ENCODE data around the gene COL19A1. TPM values are rescaled to one million over a fixed set of nuclear protein-coding genes. Genes with fewer than 3 reads are reported as not detected.

Gene COL19A1
- total RNA-seq, 2 experiments from 2014 or later = not detected

DNA sequence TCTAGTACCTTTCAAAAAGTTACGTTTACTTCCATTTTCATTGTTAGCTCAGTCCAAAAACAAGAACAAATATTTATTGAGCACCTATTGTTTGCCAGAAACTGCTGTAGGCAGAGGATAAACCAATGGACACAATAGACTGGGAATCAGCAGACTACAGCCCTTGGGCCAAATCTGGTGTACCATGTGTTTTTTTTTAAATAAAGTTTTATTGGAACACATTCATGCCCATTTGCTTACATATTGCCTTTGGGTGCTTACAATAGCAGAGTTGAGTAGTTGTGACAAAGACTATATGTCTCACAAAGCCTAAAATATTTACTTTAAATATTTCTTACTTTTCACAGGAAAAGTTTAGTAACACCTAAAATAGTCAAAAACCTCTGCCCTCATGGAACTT, 220.4 kb downstream of the COL19A1 start:
- ChIA-PET CTCF (no interaction called here), POLR2A (no interaction called here)
- DNase-seq (no peak), ATAC-seq (no peak)
- peaks cover 4% of the 10 kb centered on the region for H3K27me3 Mint-ChIP-seq (ENCODE audit: low read depth)
- no peaks in the 10 kb centered on the region for H3K4me1 Mint-ChIP-seq (ENCODE audit: low read depth)
- H3K27ac Mint-ChIP-seq = no peak overlapping the region
- H3K36me3 Mint-ChIP-seq (ENCODE audit: low read depth) = no peaks in the 10 kb centered on the region
- no peak overlapping the region for H3K4me3 Mint-ChIP-seq
- no peaks in the 10 kb centered on the region for H3K9me3 Mint-ChIP-seq (ENCODE audit: insufficient read depth)

DNA sequence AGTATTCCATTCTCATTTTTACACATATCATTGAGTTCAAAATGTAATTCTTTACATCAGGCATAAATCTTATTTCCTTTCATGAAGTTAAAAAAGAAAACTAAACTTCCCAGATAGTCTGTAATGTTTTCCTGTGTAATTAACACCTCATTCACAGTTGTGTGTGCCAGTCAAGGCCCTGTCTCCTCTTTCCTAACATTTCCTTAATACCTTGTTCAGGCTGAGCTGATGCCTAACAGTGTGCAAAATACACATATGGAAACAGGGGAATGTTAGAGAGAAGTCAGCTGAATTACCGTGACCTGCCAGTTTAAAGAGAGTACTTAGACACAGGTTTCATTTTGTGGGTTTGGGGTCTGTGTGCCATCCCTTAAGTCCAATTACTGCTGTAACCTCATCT, 227.8 kb downstream of the COL19A1 start:
- Mint-ChIP-seq H3K4me3 (no peak overlapping the region), H3K27me3 (ENCODE audit: low read depth) (no peaks in the 10 kb centered on the region), H3K27ac (no peak overlapping the region), H3K9me3 (ENCODE audit: insufficient read depth) (no peaks in the 10 kb centered on the region), H3K36me3 (ENCODE audit: low read depth) (no peaks in the 10 kb centered on the region), H3K4me1 (ENCODE audit: low read depth) (no peaks in the 10 kb centered on the region)
- ChIA-PET CTCF (interaction anchor here (1.4 kb wide), 1 partner anchor 10 kb away, joined by 3 read pairs; no protein-coding TSS in a partner anchor), POLR2A (no interaction called here)
- DNase-seq (no peak), ATAC-seq (no peak)

GRCh38 chr6:70099732-70100131, 233.4 kb downstream of the COL19A1 start:
- H3K36me3 Mint-ChIP-seq (ENCODE audit: low read depth) = no peaks in the 10 kb centered on the region
- no peaks in the 10 kb centered on the region for H3K9me3 Mint-ChIP-seq (ENCODE audit: insufficient read depth)
- no peaks in the 10 kb centered on the region for H3K4me1 Mint-ChIP-seq (ENCODE audit: low read depth)
- ATAC-seq (no peak), DNase-seq (no peak)
- no peak overlapping the region for H3K27ac Mint-ChIP-seq
- POLR2A ChIA-PET = no interaction called here
- no peaks in the 10 kb centered on the region for H3K27me3 Mint-ChIP-seq (ENCODE audit: low read depth)
- CTCF ChIA-PET = no interaction called here
- H3K4me3 Mint-ChIP-seq = no peak overlapping the region

DNA sequence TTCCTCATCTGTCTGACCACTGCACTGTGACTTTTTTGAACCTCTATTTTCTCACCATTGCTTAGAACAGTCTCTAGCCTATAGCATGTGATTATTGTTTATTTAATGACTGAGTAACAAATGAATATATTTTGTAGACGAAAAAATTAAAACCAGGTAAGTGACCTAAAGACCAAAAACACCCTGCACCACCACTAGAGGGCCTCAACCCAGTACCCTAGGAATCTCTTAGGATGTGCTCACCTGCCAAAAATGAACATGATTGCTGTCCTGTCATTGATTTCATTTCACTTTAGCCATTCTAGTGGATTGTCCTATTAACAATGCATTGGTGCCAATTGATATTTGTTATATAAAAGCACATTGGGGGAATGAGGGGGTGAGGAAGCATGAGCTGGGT, 237.4 kb downstream of the COL19A1 start:
- Mint-ChIP-seq H3K4me3 (no peak overlapping the region), H3K4me1 (ENCODE audit: low read depth) (no peaks in the 10 kb centered on the region), H3K27ac (no peak overlapping the region), H3K9me3 (ENCODE audit: insufficient read depth) (no peaks in the 10 kb centered on the region), H3K27me3 (ENCODE audit: low read depth) (peaks cover 2% of the 10 kb centered on the region), H3K36me3 (ENCODE audit: low read depth) (no peaks in the 10 kb centered on the region)
- POLR2A ChIA-PET = no interaction called here
- ATAC-seq = no peak
- DNase-seq = no peak
- CTCF ChIA-PET = interaction anchor here (1.0 to 1.1 kb wide), 2 partner anchors 11 to 19 kb away, joined by 3 read pairs; no protein-coding TSS in a partner anchor

GRCh38 chr6:70107852-70108629, 241.7 kb downstream of the COL19A1 start:
- ATAC-seq (no peak), DNase-seq (no peak)
- H3K27ac Mint-ChIP-seq = no peak overlapping the region
- no peaks in the 10 kb centered on the region for H3K4me1 Mint-ChIP-seq (ENCODE audit: low read depth)
- POLR2A ChIA-PET = no interaction called here
- CTCF ChIA-PET = interaction anchor here (0.6 to 1.7 kb wide), 10 partner anchors 9 to 1764 kb away, joined by 3 to 6 read pairs (median 4); partner anchors contain the start of genes COL19A1 and LMBRD1
- no peaks in the 10 kb centered on the region for H3K9me3 Mint-ChIP-seq (ENCODE audit: insufficient read depth)
- H3K36me3 Mint-ChIP-seq (ENCODE audit: low read depth) = no peaks in the 10 kb centered on the region
- H3K27me3 Mint-ChIP-seq (ENCODE audit: low read depth) = peaks cover 5% of the 10 kb centered on the region
- H3K4me3 Mint-ChIP-seq = no peak overlapping the region

DNA sequence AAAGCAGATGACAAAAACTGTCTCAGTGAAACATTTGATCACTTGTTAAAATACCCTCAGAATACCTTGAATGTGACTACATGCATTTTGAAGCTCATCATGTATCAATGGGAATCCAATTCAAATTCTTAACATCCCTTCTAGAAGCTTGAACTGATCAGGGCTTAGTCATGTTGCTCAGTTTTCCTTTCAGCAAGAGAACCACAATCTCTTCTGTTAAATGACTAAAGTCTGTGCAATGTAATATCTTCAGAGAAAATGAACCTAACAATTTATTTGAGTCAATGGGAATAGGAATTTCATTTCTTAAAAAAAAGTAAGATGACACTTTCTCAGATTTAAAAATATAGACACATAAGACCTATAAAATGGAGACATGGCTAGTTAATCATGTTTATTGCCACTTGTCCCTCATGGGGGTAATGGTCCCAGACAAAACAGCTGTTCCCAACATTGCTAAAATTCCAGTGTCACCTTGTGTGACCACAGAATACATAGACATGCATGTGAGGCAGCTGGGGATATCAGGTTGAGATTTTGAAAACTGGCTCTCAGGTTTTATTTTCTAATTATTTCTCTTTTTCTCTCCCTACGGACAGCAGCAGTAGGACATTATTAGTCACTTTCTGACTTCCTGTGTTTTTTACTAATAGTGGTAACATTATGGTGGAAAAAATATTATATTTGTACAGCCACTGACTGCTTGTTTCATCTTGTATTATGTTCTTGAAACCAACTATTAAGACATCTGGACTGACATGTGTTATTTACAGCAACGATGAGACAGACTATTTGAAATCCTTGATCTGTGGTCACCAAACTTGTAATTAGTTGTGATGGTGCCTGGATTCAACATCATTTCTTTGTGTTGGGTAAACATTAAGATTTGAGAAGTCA, 244.0 kb downstream of the COL19A1 start:
- Mint-ChIP-seq H3K27ac (no peak overlapping the region), H3K9me3 (ENCODE audit: insufficient read depth) (no peaks in the 10 kb centered on the region), H3K27me3 (ENCODE audit: low read depth) (peaks cover 8% of the 10 kb centered on the region), H3K4me1 (ENCODE audit: low read depth) (no peaks in the 10 kb centered on the region), H3K36me3 (ENCODE audit: low read depth) (no peaks in the 10 kb centered on the region), H3K4me3 (no peak overlapping the region)
- POLR2A ChIA-PET = no interaction called here
- CTCF ChIA-PET = no interaction called here
- no peak for DNase-seq
- no peak for ATAC-seq

DNA sequence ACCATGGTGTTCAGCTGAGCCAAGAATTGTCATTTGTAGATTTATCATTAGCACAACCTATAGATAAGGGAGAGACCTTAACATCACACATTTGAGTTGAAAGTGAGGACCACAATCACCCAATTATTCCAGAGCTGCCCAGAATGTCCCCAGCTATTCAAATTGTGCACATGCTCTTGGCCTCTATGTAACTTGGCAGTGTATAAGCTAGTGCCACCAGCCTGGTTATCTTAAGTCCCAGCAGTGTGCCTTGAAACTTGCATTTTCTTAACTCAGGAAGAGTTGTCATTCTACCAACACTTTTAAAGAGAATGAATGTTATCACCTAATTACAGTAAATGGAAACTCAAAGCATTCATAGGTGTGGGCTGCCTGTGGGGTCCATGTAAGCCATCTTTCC, 245.4 kb downstream of the COL19A1 start:
- Mint-ChIP-seq H3K9me3 (ENCODE audit: insufficient read depth) (no peaks in the 10 kb centered on the region), H3K27me3 (ENCODE audit: low read depth) (peaks cover 6% of the 10 kb centered on the region), H3K36me3 (ENCODE audit: low read depth) (no peaks in the 10 kb centered on the region), H3K4me1 (ENCODE audit: low read depth) (no peaks in the 10 kb centered on the region), H3K4me3 (no peak overlapping the region), H3K27ac (no peak overlapping the region)
- CTCF ChIA-PET = no interaction called here
- POLR2A ChIA-PET = no interaction called here
- DNase-seq (no peak), ATAC-seq (no peak)

DNA sequence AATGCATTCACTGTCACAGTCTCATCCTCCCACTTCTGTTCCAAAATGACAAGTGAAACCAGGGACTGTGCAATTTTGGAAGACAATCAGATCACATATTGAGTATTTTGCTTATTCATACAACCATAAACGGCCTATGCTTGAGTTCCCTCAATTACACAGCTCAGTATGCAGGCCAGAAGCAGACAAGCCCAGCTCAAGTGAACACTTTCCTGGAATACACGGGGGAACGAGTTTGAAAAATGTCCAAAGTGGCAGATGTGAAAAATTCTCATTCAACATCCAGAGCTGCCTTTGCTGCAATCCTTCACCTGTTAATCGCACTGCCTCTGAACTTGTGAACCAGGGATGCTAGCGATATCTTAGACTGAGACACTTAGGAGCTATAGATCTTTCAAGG, 246.4 kb downstream of the COL19A1 start:
- no peak overlapping the region for H3K4me3 Mint-ChIP-seq
- ChIA-PET CTCF (no interaction called here), POLR2A (no interaction called here)

DNA sequence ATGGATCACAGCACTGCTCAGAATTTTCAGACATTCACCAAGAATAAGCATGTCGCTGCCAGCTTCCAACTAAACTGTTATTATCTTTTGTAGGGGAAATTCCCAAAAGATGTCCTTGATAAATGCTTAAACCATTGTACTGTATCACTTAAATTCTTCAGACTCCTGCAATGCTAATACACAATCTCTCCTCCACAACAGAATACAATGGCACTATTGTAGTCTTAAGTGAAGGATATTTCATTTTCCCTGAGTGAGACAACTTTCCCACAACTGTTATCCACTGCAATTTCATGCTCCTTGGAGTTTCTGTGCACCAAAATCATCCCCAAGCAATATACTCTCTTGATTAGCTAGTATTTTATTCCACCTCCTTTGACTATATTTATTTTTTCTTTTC, 246.8 kb downstream of the COL19A1 start:
- CTCF ChIA-PET = no interaction called here

More for the DNA sequence above, 246.4 kb downstream of the COL19A1 start:
- H3K27ac Mint-ChIP-seq = no peak overlapping the region
- no peak for ATAC-seq
- no peaks in the 10 kb centered on the region for H3K4me1 Mint-ChIP-seq (ENCODE audit: low read depth)
- no peak for DNase-seq
- peaks cover 8% of the 10 kb centered on the region for H3K27me3 Mint-ChIP-seq (ENCODE audit: low read depth)
- H3K9me3 Mint-ChIP-seq (ENCODE audit: insufficient read depth) = no peaks in the 10 kb centered on the region
- no peaks in the 10 kb centered on the region for H3K36me3 Mint-ChIP-seq (ENCODE audit: low read depth)

DNA sequence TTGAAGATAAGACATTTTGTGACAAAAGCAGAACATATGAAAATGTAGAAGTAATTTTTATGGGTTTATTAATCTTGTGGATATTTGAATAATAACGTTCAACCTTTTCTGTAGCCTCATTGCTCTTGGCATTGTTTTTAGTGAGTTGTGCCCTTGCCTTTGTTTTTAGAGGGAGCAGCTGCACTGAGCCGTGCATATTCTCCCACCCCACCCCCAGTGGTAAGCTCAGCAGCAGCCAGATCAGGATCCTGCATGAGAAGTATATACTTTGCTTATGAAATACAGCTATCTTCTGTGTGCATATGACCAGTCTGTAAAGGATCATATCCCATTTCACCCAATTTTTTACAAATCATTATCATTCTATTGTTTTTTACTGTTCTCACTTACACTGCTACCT, 252.3 kb downstream of the COL19A1 start:
- no peaks in the 10 kb centered on the region for H3K4me1 Mint-ChIP-seq (ENCODE audit: low read depth)
- ATAC-seq (no peak), DNase-seq (no peak)
- H3K9me3 Mint-ChIP-seq (ENCODE audit: insufficient read depth) = no peaks in the 10 kb centered on the region
- no peak overlapping the region for H3K4me3 Mint-ChIP-seq
- CTCF ChIA-PET = no interaction called here
- H3K36me3 Mint-ChIP-seq (ENCODE audit: low read depth) = no peaks in the 10 kb centered on the region
- H3K27ac Mint-ChIP-seq = no peak overlapping the region
- POLR2A ChIA-PET = no interaction called here
- H3K27me3 Mint-ChIP-seq (ENCODE audit: low read depth) = peaks cover 5% of the 10 kb centered on the region

More for the DNA sequence above, 246.8 kb downstream of the COL19A1 start:
- DNase-seq (no peak), ATAC-seq (no peak)
- Mint-ChIP-seq H3K36me3 (ENCODE audit: low read depth) (no peaks in the 10 kb centered on the region), H3K9me3 (ENCODE audit: insufficient read depth) (no peaks in the 10 kb centered on the region), H3K4me3 (no peak overlapping the region), H3K27ac (no peak overlapping the region), H3K27me3 (ENCODE audit: low read depth) (peaks cover 8% of the 10 kb centered on the region), H3K4me1 (ENCODE audit: low read depth) (no peaks in the 10 kb centered on the region)
- POLR2A ChIA-PET = no interaction called here

DNA sequence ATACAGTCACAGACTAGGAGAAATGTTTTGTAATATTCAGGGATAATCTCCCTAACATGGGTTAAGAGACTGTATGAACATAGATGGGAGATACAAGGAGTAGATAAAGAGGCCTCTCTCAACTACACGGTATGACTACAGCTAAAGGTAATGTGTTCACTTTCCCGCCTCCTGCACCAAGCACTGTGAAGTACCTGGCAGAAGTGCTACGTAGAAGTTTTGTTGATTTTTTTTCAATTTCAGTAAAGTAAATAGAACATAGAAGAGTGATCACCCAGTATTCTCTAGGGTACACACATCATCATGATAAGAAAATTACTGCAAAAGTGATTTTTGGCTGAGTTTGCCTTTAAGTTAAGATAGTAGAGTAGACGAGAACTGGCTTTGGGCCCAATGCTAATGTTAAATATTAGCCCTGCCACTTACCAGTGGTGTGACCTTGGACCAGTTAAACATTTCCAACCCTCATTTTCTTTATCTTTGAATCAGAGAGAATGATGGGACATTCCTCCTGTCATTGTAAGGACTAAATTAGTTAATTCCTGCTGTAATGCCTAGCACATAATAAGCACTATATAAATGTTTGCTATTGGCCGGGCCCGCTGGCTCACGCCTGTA, 253.0 kb downstream of the COL19A1 start:
- no peak for DNase-seq
- CTCF ChIA-PET = no interaction called here
- Mint-ChIP-seq H3K36me3 (ENCODE audit: low read depth) (no peaks in the 10 kb centered on the region), H3K4me1 (ENCODE audit: low read depth) (no peaks in the 10 kb centered on the region), H3K27me3 (ENCODE audit: low read depth) (peaks cover 5% of the 10 kb centered on the region), H3K4me3 (no peak overlapping the region), H3K27ac (no peak overlapping the region), H3K9me3 (ENCODE audit: insufficient read depth) (no peaks in the 10 kb centered on the region)
- no peak for ATAC-seq
- POLR2A ChIA-PET = no interaction called here

DNA sequence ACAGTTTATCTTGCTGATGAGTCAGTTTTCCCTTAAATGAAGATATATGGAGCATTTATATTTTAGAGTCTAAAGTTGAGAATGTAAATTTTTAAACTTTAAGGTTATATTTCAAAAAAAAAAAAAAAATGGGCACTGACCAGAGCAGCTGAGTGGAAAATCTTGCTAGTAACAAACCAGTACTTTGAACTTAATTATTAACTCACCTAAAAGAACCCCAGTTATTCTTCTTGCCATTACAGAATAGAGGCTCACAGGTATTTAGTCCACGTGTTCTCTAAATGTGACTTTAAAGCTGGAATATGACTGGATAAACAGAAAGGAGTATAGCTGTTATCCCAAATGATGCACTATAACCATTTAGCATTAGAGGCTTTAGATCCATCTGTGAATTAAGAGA, 258.1 kb downstream of the COL19A1 start:
- Mint-ChIP-seq H3K4me3 (no peak overlapping the region), H3K4me1 (ENCODE audit: low read depth) (no peaks in the 10 kb centered on the region), H3K27me3 (ENCODE audit: low read depth) (no peaks in the 10 kb centered on the region), H3K27ac (no peak overlapping the region), H3K9me3 (ENCODE audit: insufficient read depth) (no peaks in the 10 kb centered on the region), H3K36me3 (ENCODE audit: low read depth) (no peaks in the 10 kb centered on the region)
- ATAC-seq (no peak), DNase-seq (no peak)
- ChIA-PET POLR2A (no interaction called here), CTCF (no interaction called here)
